ENCODE measurements around the gene WRAP53. TPM values are rescaled to one million over a fixed set of nuclear protein-coding genes. Genes with fewer than 3 reads are reported as not detected.

The WRAP53 gene
- total RNA-seq, 1 donor from 2014 or later, result 41.1 TPM

DNA sequence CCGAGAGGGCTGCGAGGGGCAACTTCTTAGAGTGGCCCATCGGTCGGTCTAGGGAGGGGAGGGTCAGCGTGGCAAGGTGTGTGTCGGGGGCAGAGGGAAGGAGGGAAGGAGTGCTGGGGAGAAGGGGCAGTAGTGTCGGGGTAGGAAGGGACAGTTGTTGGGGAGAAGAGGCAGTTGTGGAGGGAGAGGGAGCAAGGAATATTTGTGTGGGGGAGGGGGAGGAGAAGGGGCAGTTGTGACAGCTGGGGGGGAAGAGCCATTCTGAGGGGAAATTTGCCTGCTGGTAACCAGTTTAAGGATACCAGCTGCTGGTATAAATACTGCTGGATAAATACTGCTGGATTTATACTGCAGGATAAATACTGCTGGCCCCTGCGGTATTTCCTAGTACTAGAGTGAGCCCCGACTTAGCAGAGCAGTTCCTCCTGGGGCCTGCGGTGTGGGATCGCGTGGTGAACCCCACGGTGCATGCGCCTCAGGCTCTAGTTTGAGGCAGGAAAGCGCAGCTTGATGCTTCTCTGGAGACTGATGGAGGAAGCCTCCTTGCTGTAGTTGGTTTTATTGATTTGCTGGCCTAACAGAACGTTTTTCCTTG lies 29.6 kb downstream of the WRAP53 start:
- TF ChIP-seq, protein P1, sequence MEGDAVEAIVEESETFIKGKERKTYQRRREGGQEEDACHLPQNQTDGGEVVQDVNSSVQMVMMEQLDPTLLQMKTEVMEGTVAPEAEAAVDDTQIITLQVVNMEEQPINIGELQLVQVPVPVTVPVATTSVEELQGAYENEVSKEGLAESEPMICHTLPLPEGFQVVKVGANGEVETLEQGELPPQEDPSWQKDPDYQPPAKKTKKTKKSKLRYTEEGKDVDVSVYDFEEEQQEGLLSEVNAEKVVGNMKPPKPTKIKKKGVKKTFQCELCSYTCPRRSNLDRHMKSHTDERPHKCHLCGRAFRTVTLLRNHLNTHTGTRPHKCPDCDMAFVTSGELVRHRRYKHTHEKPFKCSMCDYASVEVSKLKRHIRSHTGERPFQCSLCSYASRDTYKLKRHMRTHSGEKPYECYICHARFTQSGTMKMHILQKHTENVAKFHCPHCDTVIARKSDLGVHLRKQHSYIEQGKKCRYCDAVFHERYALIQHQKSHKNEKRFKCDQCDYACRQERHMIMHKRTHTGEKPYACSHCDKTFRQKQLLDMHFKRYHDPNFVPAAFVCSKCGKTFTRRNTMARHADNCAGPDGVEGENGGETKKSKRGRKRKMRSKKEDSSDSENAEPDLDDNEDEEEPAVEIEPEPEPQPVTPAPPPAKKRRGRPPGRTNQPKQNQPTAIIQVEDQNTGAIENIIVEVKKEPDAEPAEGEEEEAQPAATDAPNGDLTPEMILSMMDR (conservative IDR thresholded peaks at IDR 0.05), result no peak
- peak overlapping the region; percentile 91 for H3K4me3 Mint-ChIP-seq

DNA sequence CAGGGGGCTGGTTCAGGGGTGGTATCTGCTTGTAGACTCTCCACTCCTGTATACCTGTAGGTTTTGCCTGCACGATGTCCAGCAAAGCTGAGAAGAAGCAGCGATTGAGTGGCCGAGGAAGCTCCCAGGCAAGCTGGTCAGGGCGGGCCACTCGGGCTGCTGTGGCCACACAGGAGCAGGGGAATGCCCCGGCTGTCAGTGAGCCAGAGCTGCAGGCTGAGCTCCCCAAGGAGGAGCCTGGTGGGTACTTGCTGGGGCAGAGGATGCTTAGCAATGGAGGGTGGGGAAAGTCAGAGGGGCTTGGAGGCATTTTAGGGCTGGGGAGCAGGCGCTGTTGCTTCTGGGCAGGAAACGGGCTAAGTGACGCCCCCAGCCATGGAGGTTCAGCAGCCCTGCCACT lies 31.4 kb downstream of the WRAP53 start:
- H3K4me3 Mint-ChIP-seq, result peak overlapping the region; percentile 36
- peaks cover 36% of the 10 kb centered on the region for H3K4me1 Mint-ChIP-seq
- no peaks in the 10 kb centered on the region for H3K9me3 Mint-ChIP-seq
- H3K27ac Mint-ChIP-seq (ENCODE audit: unreplicated experiment), result no peak overlapping the region
- TF ChIP-seq, protein P1 (conservative IDR thresholded peaks at IDR 0.05), result no peak
- H3K36me3 Mint-ChIP-seq (ENCODE audit: low read depth), result no peaks in the 10 kb centered on the region
- no peak for DNase-seq (ENCODE audit: low read depth, low spot score)
- H3K27me3 Mint-ChIP-seq (ENCODE audit: low read depth), result peaks cover 56% of the 10 kb centered on the region

More for the DNA sequence above, 29.6 kb downstream of the WRAP53 start:
- Mint-ChIP-seq H3K4me1 (peaks cover 45% of the 10 kb centered on the region), H3K27ac (ENCODE audit: unreplicated experiment) (no peak overlapping the region), H3K36me3 (ENCODE audit: low read depth) (no peaks in the 10 kb centered on the region), H3K9me3 (no peaks in the 10 kb centered on the region), H3K27me3 (ENCODE audit: low read depth) (peaks cover 56% of the 10 kb centered on the region)
- DNase-seq (ENCODE audit: low read depth, low spot score), result no peak

DNA sequence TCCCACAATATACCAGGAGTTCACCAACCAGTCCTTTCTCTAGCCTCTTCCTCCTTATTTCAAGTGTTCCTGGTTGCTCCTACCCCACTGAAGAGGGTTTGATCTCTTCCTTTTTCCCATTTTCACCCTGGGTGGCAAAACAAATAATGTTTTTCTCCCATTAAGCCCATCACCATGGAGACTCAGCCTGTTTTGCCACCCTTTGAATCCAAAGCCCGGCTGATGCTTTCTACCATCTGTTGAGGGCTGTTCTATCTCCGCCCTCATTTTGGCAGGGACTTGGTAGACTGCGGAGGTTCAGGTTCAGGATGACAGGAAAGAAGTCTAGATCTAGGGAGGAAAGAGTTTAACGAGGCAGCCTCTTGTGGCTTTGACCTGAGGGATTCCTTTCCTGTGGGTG lies 31.8 kb downstream of the WRAP53 start:
- Mint-ChIP-seq H3K27me3 (ENCODE audit: low read depth) (peaks cover 56% of the 10 kb centered on the region), H3K36me3 (ENCODE audit: low read depth) (no peaks in the 10 kb centered on the region), H3K27ac (ENCODE audit: unreplicated experiment) (no peak overlapping the region), H3K4me1 (peaks cover 35% of the 10 kb centered on the region), H3K4me3 (peak overlapping the region; percentile 36), H3K9me3 (no peaks in the 10 kb centered on the region)
- no peak for DNase-seq (ENCODE audit: low read depth, low spot score)
- TF ChIP-seq, protein P1 (conservative IDR thresholded peaks at IDR 0.05), result no peak

DNA sequence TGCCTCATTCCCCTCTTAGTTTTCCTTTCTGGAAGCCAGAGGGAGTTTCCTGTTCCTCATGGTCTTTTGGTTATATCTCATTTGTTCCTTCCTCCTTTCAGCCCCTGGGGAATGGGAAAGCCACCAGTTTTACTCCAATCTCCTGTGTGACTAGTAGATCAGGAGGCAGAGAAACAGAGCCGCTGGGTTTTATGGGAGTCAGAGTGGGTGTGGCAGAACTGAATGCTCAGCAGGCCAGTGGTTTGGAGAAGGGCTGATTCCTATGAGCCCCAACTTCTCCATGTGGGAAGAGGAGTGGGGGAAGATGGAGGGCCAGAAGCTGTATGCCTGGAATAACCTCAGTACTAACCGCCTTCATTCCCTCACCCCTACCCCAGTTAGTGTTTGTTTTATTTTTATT lies 33.3 kb downstream of the WRAP53 start:
- Mint-ChIP-seq H3K9me3 (no peaks in the 10 kb centered on the region), H3K36me3 (ENCODE audit: low read depth) (no peaks in the 10 kb centered on the region), H3K4me3 (no peak overlapping the region), H3K27ac (ENCODE audit: unreplicated experiment) (no peak overlapping the region), H3K27me3 (ENCODE audit: low read depth) (peaks cover 51% of the 10 kb centered on the region), H3K4me1 (peaks cover 21% of the 10 kb centered on the region)
- TF ChIP-seq, protein P1 (conservative IDR thresholded peaks at IDR 0.05), result no peak
- DNase-seq (ENCODE audit: low read depth, low spot score), result no peak

DNA sequence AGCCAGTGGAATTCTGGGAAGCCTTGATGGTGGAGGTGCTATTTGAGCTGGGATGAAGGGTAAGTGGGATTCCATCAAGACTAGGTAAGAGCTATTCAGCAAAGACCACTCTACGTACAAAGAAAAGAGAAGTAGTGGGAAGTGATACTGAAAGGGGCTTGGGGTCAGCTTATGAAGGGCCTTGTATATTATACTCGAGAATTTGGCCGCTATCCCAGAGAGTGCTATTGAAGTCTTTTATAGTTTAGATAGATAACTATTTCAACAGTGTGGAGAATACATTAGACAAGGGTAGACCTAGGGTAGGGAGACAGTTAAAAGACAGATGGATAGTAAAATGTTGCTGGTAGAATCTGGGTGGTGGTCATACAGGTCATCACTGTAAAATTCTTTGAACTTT lies 39.6 kb downstream of the WRAP53 start:
- Mint-ChIP-seq H3K36me3 (ENCODE audit: low read depth) (no peaks in the 10 kb centered on the region), H3K4me3 (no peak overlapping the region), H3K27me3 (ENCODE audit: low read depth) (peaks cover 5% of the 10 kb centered on the region), H3K9me3 (no peaks in the 10 kb centered on the region), H3K27ac (ENCODE audit: unreplicated experiment) (no peak overlapping the region), H3K4me1 (peaks cover 7% of the 10 kb centered on the region)
- TF ChIP-seq, protein P1 (conservative IDR thresholded peaks at IDR 0.05), result no peak
- DNase-seq (ENCODE audit: low read depth, low spot score), result no peak
